ENCODE measurements around the gene PLA2G2A.
"Not testable (repeated sequence)": the region's sequence is repeated elsewhere in the genome, so short reads cannot be mapped to it uniquely, and the experiment has no call there.

Gene PLA2G2A, protein sequence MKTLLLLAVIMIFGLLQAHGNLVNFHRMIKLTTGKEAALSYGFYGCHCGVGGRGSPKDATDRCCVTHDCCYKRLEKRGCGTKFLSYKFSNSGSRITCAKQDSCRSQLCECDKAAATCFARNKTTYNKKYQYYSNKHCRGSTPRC

DNA sequence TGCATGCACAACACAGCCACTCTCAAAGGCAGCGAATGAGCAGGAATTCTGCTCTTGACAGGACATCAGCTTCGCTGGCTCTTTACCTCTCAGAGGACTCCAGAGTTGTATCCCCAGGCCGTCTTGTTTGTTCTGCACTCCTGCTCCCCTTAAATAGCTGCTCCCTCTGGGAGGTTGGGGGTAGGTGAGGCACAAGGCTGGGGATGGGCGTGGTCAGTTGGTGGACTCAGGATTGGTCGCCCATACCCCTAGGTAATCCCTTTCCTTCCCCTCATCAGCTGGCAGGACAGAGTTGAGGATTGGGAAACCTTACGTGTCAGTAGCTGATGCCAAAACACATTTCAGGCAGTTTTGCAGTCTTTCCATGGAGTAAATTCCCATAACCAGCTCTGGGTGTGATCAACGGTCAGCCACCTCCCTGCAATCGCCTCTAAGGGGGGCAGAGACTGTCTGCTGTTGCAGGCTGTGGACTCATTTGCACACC, at the start of gene PLA2G2A:
TSS of gene PLA2G2A (minus strand) at position 125 of the 484 bp plus-strand sequence. CDS start 845 bp downstream, outside the sequence.
- no peak for DNase-seq

DNA sequence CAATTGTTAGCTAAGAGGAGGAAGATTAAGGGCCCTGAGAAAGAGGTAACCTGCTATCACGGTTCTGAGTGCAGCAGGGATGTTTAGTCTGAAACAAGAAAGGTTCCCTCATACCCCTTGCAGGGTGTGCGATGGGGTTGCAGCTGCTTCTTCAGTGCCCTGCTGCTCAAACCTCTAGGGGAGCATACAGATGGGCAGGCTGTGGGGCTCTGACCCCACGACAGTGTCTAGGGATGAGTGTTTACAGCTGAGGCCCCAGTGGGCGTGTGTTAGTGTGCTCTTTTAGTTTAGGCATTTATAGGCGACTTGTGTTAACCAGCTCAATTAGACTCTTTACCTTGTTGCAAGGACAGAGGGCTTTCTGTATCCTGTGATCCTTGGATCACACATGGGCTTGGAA, 49.3 kb upstream of the PLA2G2A start:
- DNase-seq, result no peak

DNA sequence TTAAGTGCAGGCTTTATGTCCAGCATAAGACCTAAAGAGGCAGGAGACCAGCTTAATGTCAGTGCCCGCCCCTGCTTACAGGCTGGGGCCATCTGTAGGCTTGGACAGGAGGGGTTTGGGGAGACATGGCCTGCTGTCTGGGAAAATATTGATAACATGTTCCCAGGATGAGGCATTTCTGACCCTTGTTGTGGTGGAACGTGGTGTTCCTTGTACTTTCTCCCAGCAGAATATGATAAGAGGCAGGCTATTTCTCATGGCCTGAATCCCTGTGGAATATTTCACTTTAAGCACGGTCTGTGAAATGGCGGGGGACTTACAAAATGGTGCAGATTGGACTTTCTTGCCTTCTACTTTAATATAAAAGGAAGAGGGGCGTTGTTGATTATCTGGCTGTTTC, 48.7 kb upstream of the PLA2G2A start:
- no peak for DNase-seq

DNA sequence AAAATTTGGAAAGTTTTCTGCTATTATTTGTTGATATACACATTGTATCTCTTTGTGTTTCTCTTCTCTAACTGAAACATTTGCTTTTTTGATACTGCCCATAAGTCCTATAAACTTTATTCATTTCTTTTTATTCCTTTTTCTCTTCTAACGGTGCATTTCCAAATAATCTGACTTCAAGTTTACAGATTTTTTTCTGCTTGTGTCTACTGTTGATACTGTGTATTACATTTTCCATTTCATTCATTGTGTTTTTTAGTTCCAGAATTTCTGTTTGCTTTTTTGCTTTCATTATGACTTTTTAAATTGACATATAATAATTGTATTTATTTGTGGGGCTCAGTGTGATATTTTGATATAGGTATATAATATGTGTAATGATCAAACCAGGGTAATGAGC, 38.3 kb upstream of the PLA2G2A start:
- no peak for DNase-seq

DNA sequence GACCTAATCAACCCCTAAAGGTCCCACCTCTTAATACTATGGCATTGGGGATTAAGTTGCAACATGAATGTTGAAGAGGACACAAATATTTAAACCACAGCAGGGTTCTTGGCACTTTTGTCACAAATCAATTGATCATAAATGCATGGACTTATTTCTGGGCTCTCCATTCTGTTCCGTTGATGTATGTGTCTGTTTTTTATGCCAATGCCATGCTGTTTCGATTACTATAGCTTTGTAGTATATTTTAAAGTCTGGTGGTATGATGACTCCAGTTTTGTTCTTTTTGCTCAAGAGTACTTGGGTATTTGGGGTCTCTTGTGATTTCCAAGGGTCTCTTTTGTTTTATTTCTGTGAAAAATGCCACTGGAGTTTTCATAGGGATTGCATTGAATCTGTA, 34.7 kb upstream of the PLA2G2A start:
- no peak for DNase-seq

DNA sequence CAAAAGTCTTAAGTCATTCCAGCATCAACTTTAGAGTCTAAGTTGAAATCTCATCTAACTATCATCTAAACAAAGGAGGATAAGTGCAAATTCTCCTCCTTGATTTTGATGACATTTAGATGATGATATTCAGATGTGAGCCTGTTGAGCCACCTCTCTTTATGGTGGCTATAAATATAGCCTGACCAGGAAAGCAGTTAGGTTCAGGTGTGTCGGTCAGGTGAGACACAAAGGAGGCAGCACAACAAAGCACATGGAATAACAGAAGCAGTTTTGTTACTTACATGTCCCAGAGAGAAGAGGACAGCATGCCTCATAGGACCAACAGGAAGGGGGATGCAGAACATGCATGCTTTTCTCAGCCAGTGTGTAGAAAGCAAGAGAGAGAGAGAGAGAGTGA, 30.6 kb upstream of the PLA2G2A start:
- no peak for DNase-seq

DNA sequence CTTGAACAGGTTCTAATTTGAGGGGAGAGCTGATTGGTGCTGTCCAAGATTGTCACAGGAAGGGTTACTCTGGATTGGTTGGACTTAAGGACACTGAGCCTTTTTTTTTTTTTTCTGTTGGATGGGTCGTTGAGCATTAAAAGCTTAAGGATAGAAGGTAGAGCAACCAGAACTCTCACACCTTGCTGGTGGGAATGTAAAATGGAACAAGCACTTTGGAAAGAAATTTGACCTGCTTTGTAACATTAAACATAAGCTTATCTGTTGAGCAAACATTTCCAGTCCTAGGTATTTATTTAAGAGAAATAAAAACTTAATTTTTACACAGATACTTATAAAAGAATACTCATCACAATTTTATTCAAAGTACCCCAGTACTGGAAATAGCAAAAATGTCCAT, 29.8 kb upstream of the PLA2G2A start:
- DNase-seq, result no peak

DNA sequence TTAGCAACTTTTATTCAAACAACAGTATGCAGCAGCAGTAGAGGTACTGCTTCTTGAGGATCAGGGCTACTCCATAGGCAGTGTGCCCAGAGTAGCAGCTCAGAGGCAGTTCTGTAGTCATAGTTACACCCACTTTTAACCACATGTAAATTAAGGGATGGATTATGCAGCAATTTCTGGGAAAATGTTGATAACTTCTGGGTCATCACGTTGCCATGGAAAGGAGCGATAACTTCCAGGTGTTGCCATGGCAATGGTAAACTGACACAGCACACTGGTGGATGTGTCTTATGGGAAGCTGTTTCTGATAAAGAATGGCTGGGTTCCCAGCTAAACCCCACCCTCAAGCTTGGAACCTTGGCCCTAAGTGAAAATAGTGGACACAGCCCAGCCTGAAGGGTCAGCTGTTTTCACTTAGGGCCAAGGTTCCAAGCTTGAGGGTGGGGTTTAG, 29.0 kb upstream of the PLA2G2A start:
- DNase-seq, result no peak

DNA sequence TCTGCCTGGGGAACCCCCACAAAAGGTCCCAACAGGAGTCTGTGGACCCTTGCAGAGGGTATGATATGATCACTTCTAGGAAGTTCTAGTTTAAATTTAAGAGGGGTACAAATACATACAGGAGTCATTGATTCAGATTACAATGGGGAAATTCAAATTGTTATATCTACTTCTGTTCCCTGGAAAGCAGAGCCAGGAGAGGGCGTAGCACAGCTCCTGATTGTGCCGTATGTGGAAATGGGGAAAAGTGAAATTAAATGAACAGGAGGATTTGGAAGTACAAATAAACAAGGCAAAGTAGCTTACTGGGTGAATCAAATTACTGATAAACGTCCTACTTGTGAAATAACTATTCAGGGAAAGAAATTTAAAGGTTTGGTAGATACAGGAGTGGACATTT, 19.4 kb upstream of the PLA2G2A start:
- DNase-seq, result not testable (repeated sequence)

DNA sequence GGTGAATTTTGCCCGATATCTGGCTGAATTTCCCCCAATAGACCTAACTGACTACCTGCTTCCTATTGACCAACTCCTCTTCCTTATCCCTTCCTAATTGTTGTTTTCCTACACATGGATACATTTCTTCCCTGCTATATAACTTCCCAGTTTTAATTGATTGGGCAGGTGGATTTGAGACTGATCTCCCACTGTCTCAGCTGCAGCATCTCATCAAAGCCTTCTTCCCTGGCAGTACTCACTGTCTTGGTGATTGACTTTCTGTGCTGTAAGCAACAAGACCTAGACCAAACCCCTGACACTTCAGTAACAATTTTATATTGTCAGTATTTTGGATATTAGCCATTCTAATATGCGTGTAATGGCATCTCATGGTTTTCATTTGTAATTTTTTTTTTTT, 11.3 kb upstream of the PLA2G2A start:
- DNase-seq, result no peak

DNA sequence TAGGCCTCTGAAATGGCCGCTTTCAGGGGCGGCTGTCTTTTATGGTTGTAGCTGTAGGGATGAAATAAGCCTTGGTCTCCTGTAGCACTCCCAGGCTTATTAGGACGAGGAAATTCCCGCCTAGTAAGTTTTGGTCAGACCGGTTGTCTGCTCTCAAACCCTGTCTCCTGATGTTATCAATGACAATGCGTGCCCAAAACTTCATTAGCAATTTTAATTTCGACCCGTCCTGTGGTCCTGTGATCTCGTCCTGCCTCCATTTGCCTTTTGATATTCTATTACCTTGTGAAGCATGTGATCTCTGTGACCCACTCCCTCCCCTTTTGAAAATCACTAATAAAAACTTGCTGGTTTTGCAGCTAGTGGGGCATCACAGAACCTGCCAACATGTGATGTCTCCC, 10.8 kb upstream of the PLA2G2A start:
- DNase-seq, result not testable (repeated sequence)

DNA sequence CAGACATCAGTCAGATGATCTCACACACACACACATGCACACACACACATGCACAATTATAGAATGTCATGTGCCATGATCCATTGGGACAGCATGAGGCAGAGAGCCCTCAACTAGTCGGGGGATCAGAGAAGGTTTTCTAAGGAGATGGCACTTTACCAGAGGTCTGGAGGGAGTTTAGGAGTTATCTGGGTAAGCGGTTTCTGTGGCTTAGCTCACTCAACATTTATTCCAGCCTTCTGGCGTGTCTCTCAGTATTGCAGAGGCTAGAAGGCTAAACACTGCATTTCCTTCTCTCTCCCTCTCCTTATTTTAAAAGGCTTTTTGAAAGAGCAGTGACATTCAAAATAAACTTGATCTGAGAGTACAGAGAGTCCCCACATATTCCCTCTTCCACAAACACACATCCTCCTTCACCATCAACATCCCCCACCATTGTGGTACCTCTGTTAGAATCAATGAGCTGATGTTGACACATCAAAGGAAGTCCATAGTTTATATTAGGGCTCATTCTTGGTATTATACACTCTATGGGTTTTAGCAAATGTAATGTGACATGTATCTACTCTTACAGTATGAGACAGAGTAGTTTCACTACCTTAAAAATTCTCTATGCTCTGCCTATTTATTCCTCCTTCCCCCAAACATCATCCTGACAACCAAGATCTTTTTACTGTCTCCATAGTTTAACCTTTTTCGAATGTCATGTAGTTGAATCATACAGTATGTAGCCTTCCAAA, 9.0 kb upstream of the PLA2G2A start:
- no peak for DNase-seq

DNA sequence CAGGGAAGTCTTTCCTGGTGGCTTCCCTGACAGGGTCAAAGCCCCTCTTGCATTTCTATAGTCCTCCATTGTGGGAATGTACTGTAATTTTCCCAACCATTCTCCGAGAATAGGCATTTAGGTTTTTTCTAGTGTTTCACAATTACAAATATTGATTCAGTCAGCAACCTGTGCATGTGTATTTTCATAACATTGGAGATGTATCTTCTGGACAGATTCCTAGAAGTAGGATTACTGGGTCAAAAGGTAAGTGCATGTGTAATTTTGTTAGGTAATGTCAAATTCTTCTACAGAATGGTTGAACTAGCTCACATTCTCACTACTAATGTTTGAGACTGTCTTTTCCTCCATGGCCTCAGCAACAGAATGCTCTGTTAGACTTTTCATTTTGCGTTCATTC, 8.3 kb upstream of the PLA2G2A start:
- DNase-seq, result no peak

DNA sequence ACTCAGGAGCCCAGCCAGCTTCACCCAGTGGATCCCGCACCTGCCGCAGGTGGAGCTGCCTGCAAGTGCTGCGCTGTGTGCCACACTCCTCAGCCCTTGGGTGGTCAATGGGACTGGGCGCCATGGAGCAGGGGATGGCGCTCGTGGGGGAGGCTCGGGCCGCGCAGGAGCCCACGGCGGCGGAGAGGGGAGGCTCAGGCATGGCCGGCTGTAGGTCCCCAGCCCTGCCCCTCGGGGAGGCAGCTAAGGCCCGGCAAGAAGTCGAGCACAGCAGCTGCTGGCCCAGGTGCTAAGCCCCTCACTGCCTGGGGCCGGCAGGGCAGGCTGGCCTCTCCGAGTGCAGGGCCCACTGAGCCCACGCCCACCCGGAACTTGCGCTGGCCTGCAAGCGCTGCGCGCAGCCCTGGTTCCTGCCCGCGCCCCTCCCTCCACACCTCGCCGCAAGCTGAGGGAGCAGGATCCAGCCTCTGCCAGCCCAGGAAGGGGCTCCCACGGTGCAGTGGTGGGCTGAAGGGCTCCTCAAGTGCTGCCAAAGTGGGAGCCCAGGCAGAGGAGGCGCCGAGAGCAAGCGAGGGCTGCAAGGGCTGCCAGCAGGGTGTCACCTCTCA, 5.1 kb upstream of the PLA2G2A start:
- not testable (repeated sequence) for DNase-seq

DNA sequence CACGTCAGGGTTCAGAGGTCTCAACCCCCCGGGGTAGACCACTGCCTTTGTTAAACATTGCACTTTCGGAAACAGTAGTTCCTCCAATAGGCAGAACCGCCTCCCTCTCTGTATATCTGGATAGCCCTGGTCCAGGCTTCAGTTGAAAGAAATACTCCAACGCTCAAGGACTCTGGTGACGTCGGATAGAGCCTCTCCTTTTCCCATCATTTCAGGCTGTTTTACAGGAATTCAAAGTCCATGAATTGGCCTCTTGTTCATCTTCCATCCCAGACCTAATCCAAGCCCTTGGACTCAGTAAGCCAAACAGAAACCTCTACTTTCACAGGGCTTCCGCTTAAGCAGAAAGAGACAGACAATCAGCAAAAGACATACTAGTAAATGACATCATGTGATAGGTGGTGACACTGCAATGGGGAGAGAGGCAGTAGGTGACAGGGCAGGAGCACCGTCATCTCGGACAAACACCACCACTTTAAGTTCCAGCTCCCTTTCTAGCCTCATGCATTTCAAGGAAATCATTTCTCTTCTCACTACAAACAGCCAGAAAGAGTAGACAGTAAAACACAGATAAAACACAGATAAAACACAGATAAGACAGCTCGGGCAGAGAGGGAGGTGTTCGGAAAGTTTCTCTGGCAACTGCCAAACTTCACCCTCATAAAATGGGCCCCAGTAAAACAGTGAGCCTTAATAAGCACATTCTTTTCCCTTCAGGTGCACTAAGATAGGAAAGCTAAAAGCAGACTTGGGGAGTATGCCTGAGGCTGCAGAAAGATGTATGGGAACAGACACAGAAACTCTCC, 2.3 kb upstream of the PLA2G2A start:
- no peak for DNase-seq

DNA sequence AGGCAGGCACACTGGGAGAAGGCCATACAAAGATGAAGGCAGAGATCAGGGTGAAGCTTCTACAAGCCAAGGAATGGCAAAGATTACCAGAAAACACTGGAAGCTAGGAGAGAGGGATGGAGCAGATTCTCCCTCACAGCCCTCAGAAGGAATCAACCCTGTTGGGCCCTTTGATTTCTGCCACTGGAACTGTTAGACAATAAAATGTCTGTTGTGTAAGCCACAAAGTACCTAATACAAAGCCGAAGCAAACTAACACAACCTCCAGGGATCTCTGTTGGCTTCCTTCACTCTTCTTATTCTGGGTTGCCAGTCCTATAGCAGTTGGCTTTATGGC, 1.7 kb upstream of the PLA2G2A start:
- no peak for DNase-seq

DNA sequence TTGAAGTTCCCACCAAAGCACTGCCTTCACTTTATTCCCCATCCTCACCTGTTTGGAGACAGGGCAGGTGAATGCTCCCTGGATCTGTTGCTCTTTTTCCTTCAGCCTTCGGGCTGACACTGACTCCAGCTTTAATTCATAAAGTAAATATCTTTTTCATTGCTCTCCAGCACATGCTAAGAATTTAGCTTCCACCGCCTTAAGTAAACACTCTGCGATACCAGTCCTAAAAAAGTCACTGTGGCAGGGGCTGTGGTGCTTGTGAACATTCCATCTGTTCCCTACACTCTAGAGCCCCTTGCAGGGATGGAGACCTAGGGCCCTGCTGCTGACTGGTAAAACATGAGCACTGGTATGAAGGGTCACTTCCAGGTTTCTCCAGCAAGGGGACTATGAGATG, 896 bp upstream of the PLA2G2A start:
- DNase-seq, result no peak

DNA sequence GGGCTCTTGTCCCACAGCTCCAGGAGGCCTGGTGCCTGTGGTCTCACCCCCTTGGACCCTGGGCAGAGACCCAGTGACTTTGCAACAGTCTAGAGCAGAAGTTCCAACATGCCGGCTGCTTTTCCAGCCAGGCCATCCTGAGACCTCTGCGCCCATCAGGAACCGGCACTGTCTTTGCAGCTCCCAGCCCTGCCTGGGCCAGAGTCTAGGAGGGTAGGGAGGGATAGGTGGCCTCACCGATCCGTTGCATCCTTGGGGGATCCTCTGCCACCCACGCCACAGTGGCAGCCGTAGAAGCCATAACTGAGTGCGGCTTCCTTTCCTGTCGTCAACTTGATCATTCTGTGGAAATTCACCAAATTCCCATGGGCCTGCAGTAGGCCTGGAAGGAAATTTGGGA, 1.3 kb downstream of the PLA2G2A start:
- no peak for DNase-seq

DNA sequence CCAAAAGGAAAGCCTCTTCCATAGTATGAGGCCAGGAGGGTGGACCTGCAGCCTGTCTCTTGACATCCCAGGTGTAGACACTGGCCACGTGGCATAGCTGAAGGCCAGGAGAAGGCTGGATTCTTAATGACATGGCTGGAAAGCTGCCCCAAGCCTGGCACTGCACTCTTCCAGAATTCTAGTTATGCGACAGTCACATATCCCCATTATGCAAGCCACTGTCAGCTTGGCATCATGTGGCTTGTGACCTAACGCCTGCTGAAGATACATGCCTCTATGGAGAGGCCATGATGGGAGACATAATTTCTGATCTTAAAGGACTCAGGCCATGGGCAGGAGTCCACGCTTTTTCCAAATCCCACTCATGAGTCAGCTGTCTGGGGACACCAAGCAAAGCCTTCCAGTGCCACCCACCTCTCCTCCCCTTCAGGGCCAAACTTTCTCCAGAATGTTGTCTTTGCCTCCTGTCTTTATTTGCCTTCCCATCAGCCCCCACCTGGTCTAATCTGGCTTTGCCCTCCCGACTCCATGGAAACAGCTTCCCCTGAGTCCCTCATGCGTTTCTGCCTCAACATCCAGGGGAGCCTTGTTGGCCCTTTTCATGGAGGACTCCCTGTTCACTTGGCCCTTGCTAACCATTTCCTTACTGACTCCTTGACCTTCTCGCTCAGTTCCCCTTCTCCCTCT, 3.0 kb downstream of the PLA2G2A start:
- no peak for DNase-seq

DNA sequence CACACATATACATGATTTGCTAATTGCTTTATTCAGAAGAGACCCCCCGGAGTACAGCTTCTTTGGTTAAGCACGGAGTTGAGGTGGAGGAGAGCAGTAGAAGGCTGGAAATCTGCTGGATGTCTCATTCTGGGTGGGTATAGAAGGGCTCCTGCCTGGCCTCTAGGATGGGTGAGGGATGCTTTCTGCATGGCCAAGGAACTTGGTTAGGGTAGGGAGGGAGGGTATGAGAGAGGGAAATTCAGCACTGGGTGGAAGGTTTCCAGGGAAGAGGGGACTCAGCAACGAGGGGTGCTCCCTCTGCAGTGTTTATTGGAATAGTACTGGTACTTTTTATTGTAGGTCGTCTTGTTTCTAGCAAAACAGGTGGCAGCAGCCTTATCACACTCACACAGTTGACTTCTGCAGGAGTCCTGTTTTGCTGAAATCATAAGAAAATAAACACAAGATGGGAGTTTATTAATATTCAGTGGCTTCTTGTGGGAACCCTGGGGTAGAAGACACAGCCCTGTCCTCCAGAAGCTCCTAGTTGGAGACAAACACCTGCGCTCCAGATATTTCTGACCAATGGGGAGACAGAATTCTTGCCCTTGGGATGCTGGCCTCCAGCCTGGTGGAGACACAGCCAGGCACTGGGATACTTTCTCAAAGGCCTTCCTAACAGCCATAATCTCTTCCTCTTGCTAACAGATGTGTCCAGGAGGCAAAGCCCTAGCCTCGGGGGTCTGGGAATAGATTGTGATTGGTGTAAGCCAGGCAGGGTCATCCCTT, 3.8 kb downstream of the PLA2G2A start:
- no peak for DNase-seq

DNA sequence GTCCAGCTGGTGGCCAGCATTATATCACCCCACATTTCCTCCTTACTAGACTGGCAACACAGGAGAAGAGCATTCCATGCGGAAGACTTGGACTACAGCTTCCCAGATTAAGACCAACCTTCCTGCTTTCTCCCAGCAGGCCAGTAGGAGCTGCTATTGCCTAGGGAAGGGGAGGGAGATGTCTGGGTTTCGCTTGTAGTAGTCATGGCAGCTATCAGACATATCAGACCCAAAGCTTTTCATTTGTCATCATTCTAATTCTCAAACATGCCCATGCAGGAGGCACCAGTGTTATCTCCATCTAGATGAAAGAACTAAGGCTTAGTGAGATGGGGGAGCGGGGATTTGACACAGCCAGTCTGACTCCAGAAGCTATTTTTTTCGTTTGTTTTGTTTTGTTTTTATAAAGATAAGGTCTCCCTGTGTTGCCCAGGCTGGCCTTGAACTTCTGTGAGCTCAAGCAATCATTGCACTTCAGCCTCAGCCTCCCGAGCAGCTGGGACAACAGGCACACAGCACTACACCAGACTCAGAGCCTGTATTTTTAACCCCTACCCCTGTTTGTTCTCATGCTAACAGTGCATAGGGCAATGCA, 4.5 kb downstream of the PLA2G2A start:
- no peak for DNase-seq

DNA sequence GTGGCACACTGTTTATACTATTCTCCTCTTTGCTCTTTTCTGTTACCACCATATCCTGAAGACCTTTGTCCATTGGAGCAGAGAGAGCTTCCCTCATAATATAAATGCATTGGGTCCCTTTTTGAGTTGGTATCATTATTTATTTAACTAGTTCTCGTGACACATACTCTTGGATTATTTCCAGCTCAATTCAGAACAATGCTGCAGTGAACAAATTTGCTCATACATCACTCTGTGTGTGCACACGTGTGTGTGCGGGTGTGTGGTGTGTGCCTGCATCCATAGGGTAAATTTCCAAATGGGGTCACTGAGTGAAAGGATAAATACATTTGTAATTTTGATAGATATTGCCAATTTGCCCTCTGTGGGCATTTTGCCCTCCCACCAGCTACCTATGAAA, 5.8 kb downstream of the PLA2G2A start:
- no peak for DNase-seq

Measured in activated naive CD4-positive, alpha-beta T cell (primary cell).